Measurements from ENCODE around the gene NETO1.

DNA sequence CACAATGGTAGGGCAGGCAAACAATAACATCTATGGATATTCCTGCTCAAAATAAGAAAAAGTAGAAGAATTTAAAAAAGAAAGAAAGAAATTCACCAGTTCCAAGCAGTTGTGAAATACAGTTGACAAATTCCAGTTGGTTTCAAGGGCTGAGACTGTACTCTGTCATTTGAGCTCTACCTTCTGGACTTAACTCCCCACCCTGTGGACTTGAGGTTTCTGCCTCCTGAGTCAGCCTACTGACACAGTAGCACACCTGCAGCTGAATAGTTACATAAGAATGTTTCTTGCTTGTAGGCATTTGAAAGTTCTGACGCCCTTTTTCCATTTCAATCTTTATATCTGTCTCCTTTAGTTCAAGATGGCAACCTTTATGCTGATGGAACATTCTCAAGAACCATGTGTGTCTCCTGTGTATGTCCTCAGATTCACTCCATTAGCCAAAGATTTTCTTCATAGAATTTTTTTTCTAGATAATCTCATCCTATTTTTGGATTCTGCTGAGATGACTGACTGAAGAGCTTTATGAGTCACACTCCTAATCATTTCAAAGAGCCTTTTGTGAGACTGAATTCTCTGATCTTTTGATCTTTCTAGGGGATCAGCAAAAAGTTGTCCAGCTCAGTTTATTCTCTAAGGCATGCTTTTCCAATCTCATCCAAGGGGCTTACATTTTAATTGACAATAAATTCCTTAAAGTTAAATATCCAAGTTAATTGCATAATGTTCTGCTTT lies 19.1 kb downstream of the NETO1 start:
- no peak for TF ChIP-seq CTCF (conservative IDR thresholded peaks at IDR 0.05; ENCODE audit: low read depth, low read length)
- no peak for TF ChIP-seq EZH2 (IDR thresholded peaks at IDR 0.05; ENCODE audit: low read length, unreplicated experiment)

Data from PC-3 (cell line).